Endothelial cell of umbilical vein (primary cell): Measurements from ENCODE around the gene FBLN2.

Source experiments
- CTCF ChIP-seq, 2 donors: IDR thresholded peaks; 1 replicate in 1 of 2; 2 replicates in 1 of 2; pipeline ENCODE4 v1.5.1; 2011; ENCODE audit warnings: low read length in 2 of 2, mild to moderate bottlenecking in 2 of 2, moderate library complexity in 2 of 2, control low read depth in 1 of 2, inconsistent platforms in 1 of 2, low read depth in 1 of 2; ENCODE audit not compliant: insufficient read depth in 1 of 2; ENCODE audit errors: extremely low read depth in 1 of 2
- EZH2 ChIP-seq: IDR thresholded peaks from 2 replicates; pipeline ENCODE4 v1.6.1; 2012; ENCODE audit warnings: borderline replicate concordance, low read depth, mild to moderate bottlenecking, moderate library complexity, low read length, inconsistent platforms; ENCODE audit not compliant: severe bottlenecking
- POLR2A ChIP-seq: IDR thresholded peaks from 2 replicates; pipeline ENCODE4 v1.6.1; 2012; ENCODE audit warnings: low read depth, mild to moderate bottlenecking, control low read depth, low read length
- POLR2AphosphoS5 ChIP-seq: IDR thresholded peaks from 2 replicates; pipeline ENCODE4 v1.6.1; 2012; ENCODE audit warnings: low read depth, mild to moderate bottlenecking, control low read depth, low read length, moderate library complexity; ENCODE audit not compliant: insufficient read depth

- TF ChIP-seq POLR2AphosphoS5 (no peak), CTCF (IDR thresholded peaks at IDR 0.05; ENCODE audit: extremely low read depth in 1 of 2, insufficient read depth in 1 of 2, low read depth in 1 of 2, low read length in 2 of 2) (no peak), EZH2 (no peak), POLR2A (no peak)
Measured at GRCh38 chr3:13563911-13564310, 15.0 kb downstream of the FBLN2 start.
